ENCODE data around the gene LRMDA.
"Not testable (repeated sequence)": the region's sequence is repeated elsewhere in the genome, so short reads cannot be mapped to it uniquely, and the experiment has no call there.

DNA sequence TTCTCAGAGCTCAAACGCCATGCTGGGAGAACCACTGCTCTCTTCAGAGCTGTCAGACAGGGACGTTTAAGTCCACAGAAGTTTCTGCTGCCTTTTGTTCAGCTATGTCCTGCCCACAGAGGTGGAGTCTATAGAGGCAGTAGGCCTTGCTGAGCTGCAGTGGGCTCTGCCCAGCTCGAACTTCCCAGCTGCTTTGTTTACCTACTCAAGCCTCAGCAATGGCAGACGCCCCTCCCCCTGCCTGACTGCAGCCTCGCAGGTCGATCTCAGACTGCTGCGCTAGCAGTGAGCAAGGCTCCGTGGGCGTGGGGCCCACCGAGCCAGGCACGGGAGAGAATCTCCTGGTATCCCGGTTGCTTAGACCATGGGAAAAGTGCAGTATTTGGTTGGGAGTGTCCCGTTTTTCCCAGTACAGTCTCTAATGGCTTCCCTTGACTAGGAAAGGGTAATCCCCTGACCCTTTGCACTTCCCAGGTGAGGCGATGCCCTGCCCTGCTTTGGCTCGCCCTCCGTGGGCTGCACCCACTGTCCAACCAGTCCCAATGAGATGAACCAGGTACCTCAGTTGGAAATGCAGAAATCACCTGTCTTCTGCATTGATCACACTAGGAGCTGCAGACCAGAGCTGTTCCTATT, 89.9 kb downstream of the LRMDA start:
- TF ChIP-seq, protein P1, sequence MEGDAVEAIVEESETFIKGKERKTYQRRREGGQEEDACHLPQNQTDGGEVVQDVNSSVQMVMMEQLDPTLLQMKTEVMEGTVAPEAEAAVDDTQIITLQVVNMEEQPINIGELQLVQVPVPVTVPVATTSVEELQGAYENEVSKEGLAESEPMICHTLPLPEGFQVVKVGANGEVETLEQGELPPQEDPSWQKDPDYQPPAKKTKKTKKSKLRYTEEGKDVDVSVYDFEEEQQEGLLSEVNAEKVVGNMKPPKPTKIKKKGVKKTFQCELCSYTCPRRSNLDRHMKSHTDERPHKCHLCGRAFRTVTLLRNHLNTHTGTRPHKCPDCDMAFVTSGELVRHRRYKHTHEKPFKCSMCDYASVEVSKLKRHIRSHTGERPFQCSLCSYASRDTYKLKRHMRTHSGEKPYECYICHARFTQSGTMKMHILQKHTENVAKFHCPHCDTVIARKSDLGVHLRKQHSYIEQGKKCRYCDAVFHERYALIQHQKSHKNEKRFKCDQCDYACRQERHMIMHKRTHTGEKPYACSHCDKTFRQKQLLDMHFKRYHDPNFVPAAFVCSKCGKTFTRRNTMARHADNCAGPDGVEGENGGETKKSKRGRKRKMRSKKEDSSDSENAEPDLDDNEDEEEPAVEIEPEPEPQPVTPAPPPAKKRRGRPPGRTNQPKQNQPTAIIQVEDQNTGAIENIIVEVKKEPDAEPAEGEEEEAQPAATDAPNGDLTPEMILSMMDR (IDR thresholded peaks at IDR 0.05), result not testable (repeated sequence)
- not testable (repeated sequence) for TF ChIP-seq POLR2AphosphoS5, POLR2A, EP300 (IDR thresholded peaks at IDR 0.05)
